K562 (cell line): ENCODE measurements around the gene HEPACAM.

ENCODE experiments used
- CBFB ChIP-seq: sonication (generic); formaldehyde crosslinking; IDR thresholded peaks from 2 replicates; pipeline ENCODE4 v1.4.0; 2020; ENCODE audit warnings: mild to moderate bottlenecking, missing genetic modification reagents
- ELF4 ChIP-seq: fragments of 450-650 bp; formaldehyde crosslinking; IDR thresholded peaks from 2 replicates; pipeline ENCODE4 v1.4.0; 2022; ENCODE audit warnings: missing genetic modification characterization
- EZH2 ChIP-seq: IDR thresholded peaks from 2 replicates; pipeline ENCODE4 v1.6.1; 2012; ENCODE audit warnings: low read depth, mild to moderate bottlenecking, inconsistent platforms, low read length, borderline replicate concordance
- FOSL1 ChIP-seq: fragments of 200-800 bp; sonication (Bioruptor generic); conservative IDR thresholded peaks from 2 replicates; pipeline ENCODE4 v1.6.1; 2016; ENCODE audit warnings: missing genetic modification characterization, missing compliant biosample characterization
- MXI1 ChIP-seq: IDR thresholded peaks from 2 replicates; pipeline ENCODE4 v1.6.1; 2011; ENCODE audit warnings: low read depth, mild to moderate bottlenecking, improper control_type of control experiment, low read length
- NONO ChIP-seq, 2 experiments: fragments of 200-400 bp in 1 of 2; fragments of 450-650 bp in 1 of 2; formaldehyde crosslinking in 1 of 2; IDR thresholded peaks; 2 replicates each; pipeline ENCODE4 v1.6.1; 2017; ENCODE audit warnings: low read depth in 2 of 2, mild to moderate bottlenecking in 2 of 2, moderate library complexity in 2 of 2, low read length in 1 of 2
- TEAD2 ChIP-seq: fragments of 450-650 bp; IDR thresholded peaks from 2 replicates; pipeline ENCODE4 v1.6.1; 2016; ENCODE audit warnings: missing genetic modification characterization, control low read depth, missing compliant biosample characterization
- TRIM28 ChIP-seq: fragments of 450-650 bp; IDR thresholded peaks from 2 replicates; pipeline ENCODE4 v1.6.1; 2017
- TF ChIP-seq, protein P1 (sequence below), 3 experiments: IDR thresholded peaks in 2 of 3; conservative IDR thresholded peaks in 1 of 3; 2 replicates each; pipeline ENCODE4 v1.5.1; 2011 to 2012; ENCODE audit warnings: low read length in 3 of 3, mild to moderate bottlenecking in 3 of 3, control low read depth in 2 of 3, improper control_type of control experiment in 1 of 3, inconsistent platforms in 1 of 3, low read depth in 1 of 3, mixed read lengths in 1 of 3, moderate library complexity in 1 of 3; ENCODE audit not compliant: insufficient read depth in 2 of 3

DNA sequence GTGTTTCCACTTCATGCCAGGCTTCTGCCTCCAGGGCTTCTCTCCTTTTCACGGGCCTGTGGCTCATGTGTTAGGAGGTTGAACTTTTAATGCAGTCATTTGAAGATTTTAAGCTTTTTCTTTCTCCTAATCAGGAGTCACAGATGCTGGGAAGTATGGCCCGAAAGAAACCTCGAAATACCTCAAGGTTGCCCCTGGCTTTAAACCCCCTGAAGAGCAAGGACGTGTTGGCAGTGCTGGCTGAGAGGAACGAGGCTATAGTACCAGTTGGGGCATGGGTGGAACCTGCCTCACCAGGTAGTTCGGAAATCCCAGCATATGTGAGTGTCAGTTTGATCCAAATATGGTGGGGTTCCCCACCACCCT is 18.7 kb upstream of the HEPACAM start:
- TF ChIP-seq CBFB = no peak
- TF ChIP-seq, protein P1, sequence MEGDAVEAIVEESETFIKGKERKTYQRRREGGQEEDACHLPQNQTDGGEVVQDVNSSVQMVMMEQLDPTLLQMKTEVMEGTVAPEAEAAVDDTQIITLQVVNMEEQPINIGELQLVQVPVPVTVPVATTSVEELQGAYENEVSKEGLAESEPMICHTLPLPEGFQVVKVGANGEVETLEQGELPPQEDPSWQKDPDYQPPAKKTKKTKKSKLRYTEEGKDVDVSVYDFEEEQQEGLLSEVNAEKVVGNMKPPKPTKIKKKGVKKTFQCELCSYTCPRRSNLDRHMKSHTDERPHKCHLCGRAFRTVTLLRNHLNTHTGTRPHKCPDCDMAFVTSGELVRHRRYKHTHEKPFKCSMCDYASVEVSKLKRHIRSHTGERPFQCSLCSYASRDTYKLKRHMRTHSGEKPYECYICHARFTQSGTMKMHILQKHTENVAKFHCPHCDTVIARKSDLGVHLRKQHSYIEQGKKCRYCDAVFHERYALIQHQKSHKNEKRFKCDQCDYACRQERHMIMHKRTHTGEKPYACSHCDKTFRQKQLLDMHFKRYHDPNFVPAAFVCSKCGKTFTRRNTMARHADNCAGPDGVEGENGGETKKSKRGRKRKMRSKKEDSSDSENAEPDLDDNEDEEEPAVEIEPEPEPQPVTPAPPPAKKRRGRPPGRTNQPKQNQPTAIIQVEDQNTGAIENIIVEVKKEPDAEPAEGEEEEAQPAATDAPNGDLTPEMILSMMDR (IDR thresholded peaks at IDR 0.05 in 2 of 3, conservative IDR thresholded peaks at IDR 0.05 in 1 of 3; ENCODE audit: insufficient read depth in 2 of 3, low read depth in 1 of 3, low read length in 3 of 3) = no peak
- no peak for TF ChIP-seq NONO (IDR thresholded peaks at IDR 0.05; ENCODE audit: low read depth in 2 of 2, low read length in 1 of 2)
- TF ChIP-seq TRIM28 = no peak
- no peak for TF ChIP-seq TEAD2 (tag)
- no peak for TF ChIP-seq EZH2
- no peak for TF ChIP-seq MXI1
- TF ChIP-seq ELF4 = no peak
- no peak for TF ChIP-seq FOSL1 (tag)
